Keratinocyte (primary cell): Measurements from ENCODE around the gene EFTUD2. TPM values are rescaled to one million over a fixed set of nuclear protein-coding genes. Genes with fewer than 3 reads are reported as not detected.

Experiments
- DNase-seq: peaks from one replicate; pipeline ENCODE4 v3.0.0-alpha.2; 2011; ENCODE audit warnings: low read depth, missing footprints, low spot score
- FAIRE-seq: peaks from 2 replicates; lab custom pipeline; 2011; peaks lifted over from hg19 to GRCh38; lab: Jason Lieb, UNC
- H2AFZ ChIP-seq: 2 replicates; pipeline ENCODE4 v1.6.0; 2012; ENCODE audit warnings: low read length, control low read depth, inconsistent platforms; ENCODE audit not compliant: control insufficient read depth
- H3K27ac ChIP-seq: 2 replicates; pipeline ENCODE4 v1.5.1; 2011; ENCODE audit warnings: low read length; ENCODE audit not compliant: control insufficient read depth, insufficient read depth
- H3K27me3 ChIP-seq: 3 replicates; pipeline ENCODE4 v1.6.0; 2011; ENCODE audit warnings: low read length; ENCODE audit not compliant: control insufficient read depth, insufficient read depth; ENCODE audit errors: extremely low read depth
- H3K36me3 ChIP-seq, 2 experiments: 2 replicates in 1 of 2; 3 replicates in 1 of 2; pipeline ENCODE4 v1.5.1; 2011; ENCODE audit warnings: low read length in 2 of 2, mild to moderate bottlenecking in 1 of 2; ENCODE audit not compliant: control insufficient read depth in 2 of 2, insufficient read depth in 2 of 2; ENCODE audit errors: extremely low read depth in 1 of 2
- H3K4me1 ChIP-seq: 3 replicates; pipeline ENCODE4 v1.5.1; 2011; ENCODE audit warnings: low read length; ENCODE audit not compliant: control insufficient read depth, insufficient read depth; ENCODE audit errors: extremely low read depth
- H3K4me2 ChIP-seq: 3 replicates; pipeline ENCODE4 v1.6.0; 2011; ENCODE audit warnings: low read depth, low read length; ENCODE audit not compliant: control insufficient read depth, insufficient read depth; ENCODE audit errors: extremely low read depth
- H3K4me3 ChIP-seq, 3 experiments: fragments of 200-600 bp in 1 of 3; sonication (generic) in 1 of 3; 2 replicates in 2 of 3; 3 replicates in 1 of 3; pipeline ENCODE4 v1.5.1; 2011 to 2016; ENCODE audit warnings: low read length in 3 of 3, mild to moderate bottlenecking in 3 of 3, control low read depth in 2 of 3, inconsistent platforms in 1 of 3, low read depth in 1 of 3, mixed read lengths in 1 of 3, mixed run types in 1 of 3, moderate library complexity in 1 of 3; ENCODE audit not compliant: control insufficient read depth in 2 of 3, insufficient read depth in 2 of 3; ENCODE audit errors: extremely low read depth in 1 of 3
- H3K79me2 ChIP-seq: 2 replicates; pipeline ENCODE4 v1.6.0; 2012; ENCODE audit warnings: low read length; ENCODE audit not compliant: control insufficient read depth, insufficient read depth
- H3K9ac ChIP-seq: 3 replicates; pipeline ENCODE4 v1.6.0; 2011; ENCODE audit warnings: low read length; ENCODE audit not compliant: control insufficient read depth, insufficient read depth; ENCODE audit errors: extremely low read depth
- H3K9me1 ChIP-seq: 3 replicates; pipeline ENCODE4 v1.6.0; 2011; ENCODE audit warnings: low read length; ENCODE audit not compliant: control insufficient read depth, insufficient read depth; ENCODE audit errors: extremely low read depth
- H3K9me3 ChIP-seq: 2 replicates; pipeline ENCODE4 v1.5.1; 2012; ENCODE audit warnings: low read depth, low read length; ENCODE audit not compliant: control insufficient read depth
- H4K20me1 ChIP-seq: 3 replicates; pipeline ENCODE4 v1.6.0; 2011; ENCODE audit warnings: low read length; ENCODE audit not compliant: control insufficient read depth, insufficient read depth; ENCODE audit errors: extremely low read depth
- EZH2 ChIP-seq: IDR thresholded peaks from one replicate; pipeline ENCODE4 v1.6.1; 2012; ENCODE audit warnings: inconsistent platforms, mild to moderate bottlenecking, low read length, moderate library complexity
- dilution Hi-C: fragments of 300-500 bp; cut with MboI; formaldehyde crosslinking; loops from one replicate; pipeline ENCODE4 v1.7.0; 2020; ENCODE audit warnings: low sequenced_read_pairs; ENCODE audit not compliant: extremely low pct_ligation_motif_present
- polyA plus RNA-seq, 5 experiments: library from polyadenylated mRNA; depleted of rRNA in 3 of 5; stranded (reverse) in 3 of 5; stranded (forward) in 1 of 5; unstranded in 1 of 5; fragments of >200 nt; gene quantifications; 1 replicate in 1 of 5; 2 replicates in 3 of 5; 3 replicates in 1 of 5; pipeline versions ENCODE4 v1.2.1 to v1.2.3, GENCODE V29; 2011 to 2012; ENCODE audit warnings: missing spikeins in 2 of 5, low read depth in 1 of 5, low replicate concordance in 1 of 5
- TF ChIP-seq, protein P1 (sequence below), 3 experiments: IDR thresholded peaks in 1 of 3; conservative IDR thresholded peaks in 1 of 3; optimal IDR thresholded peaks in 1 of 3; 2 replicates in 2 of 3; 3 replicates in 1 of 3; pipeline versions ENCODE3 to v1.5.1; 2011; ENCODE audit warnings: low read length in 3 of 3, mild to moderate bottlenecking in 3 of 3, moderate library complexity in 2 of 3, control low read depth in 1 of 3, inconsistent platforms in 1 of 3; ENCODE audit not compliant: insufficient read depth in 2 of 3; ENCODE audit errors: extremely low read depth in 1 of 3

Gene EFTUD2
- polyA plus RNA-seq, 1 donor (not counting 4 experiments of a cell fraction or from before 2014, with no cell fraction given) = 160 TPM

DNA sequence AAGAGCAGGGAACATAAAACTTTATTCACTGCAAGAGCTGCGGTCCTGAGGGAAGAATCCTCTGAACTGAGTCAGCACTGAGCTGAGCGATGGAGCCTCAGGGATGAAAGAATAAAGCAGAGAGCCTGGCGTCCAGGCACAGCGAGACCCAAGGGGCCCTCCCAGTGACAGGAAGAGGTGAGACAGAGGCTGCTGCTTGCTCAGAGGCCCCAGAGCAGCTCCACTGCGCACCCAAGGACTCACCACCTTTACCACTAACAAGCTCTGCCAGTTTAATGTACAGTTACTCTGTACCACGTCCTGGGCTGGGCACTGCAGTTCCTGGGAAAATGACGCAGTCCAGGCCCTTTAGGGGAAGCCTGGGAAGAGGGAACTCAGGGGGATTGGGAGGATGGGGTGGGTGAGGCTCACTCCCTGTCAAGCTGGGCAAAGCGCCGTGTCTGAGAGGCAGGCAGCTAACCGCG is 10.5 kb upstream of the EFTUD2 start:
- Histone ChIP-seq H3K79me2 (no peaks in the 10 kb centered on the region), H3K4me3 (no peak overlapping the region), H3K27me3 (no peaks in the 10 kb centered on the region), H3K27ac (peak overlapping the region; percentile 17), H3K4me1 (peaks cover 38% of the 10 kb centered on the region), H3K9me3 (no peaks in the 10 kb centered on the region), H2AFZ (peak overlapping the region; percentile 57), H3K9ac (peak overlapping the region; percentile 22), H4K20me1 (no peaks in the 10 kb centered on the region), H3K36me3 (no peaks in the 10 kb centered on the region), H3K4me2 (peak overlapping the region; percentile 31), H3K9me1 (no peaks in the 10 kb centered on the region)
- TF ChIP-seq, protein P1, sequence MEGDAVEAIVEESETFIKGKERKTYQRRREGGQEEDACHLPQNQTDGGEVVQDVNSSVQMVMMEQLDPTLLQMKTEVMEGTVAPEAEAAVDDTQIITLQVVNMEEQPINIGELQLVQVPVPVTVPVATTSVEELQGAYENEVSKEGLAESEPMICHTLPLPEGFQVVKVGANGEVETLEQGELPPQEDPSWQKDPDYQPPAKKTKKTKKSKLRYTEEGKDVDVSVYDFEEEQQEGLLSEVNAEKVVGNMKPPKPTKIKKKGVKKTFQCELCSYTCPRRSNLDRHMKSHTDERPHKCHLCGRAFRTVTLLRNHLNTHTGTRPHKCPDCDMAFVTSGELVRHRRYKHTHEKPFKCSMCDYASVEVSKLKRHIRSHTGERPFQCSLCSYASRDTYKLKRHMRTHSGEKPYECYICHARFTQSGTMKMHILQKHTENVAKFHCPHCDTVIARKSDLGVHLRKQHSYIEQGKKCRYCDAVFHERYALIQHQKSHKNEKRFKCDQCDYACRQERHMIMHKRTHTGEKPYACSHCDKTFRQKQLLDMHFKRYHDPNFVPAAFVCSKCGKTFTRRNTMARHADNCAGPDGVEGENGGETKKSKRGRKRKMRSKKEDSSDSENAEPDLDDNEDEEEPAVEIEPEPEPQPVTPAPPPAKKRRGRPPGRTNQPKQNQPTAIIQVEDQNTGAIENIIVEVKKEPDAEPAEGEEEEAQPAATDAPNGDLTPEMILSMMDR (optimal IDR thresholded peaks at IDR 0.05 in 1 of 3, IDR thresholded peaks at IDR 0.05 in 1 of 3, conservative IDR thresholded peaks at IDR 0.05 in 1 of 3; ENCODE audit: extremely low read depth in 1 of 3, insufficient read depth in 2 of 3, low read length in 3 of 3) = no peak
- no peak for TF ChIP-seq EZH2
- peak; percentile 74 for DNase-seq
- dilution Hi-C loops = loop anchor here (25.0 kb wide), 1 partner anchor 103 kb away; no protein-coding TSS in a partner anchor
- peak; percentile 83 for FAIRE-seq

DNA sequence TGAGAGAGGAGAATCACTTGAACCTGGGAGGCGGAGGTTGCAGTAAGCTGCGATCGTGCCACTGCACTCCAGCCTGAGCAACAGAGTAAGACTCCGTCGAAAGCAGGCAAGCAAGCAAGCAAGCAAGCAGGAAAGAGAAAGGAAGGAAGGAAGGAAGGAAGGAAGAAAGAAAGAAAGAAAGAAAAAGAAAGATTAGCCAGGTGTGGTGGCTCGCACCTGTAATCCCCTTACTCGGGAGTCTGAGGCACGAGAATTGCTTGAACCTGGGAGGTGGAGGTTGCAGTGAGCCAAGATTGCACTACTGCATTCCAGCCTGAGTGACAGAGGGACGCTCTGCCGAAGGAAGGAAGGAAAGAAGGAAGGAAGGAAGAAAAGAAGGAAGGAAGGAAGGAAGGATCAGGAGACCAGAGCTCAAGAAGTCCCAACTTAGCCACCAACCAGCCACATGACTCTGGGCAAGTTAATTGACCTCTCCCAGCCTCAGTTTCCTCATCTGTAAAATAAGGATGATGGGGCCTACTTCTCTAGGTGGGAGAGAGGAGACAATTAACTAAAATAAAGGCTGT is 9.6 kb upstream of the EFTUD2 start:
- H2AFZ ChIP-seq = no peak overlapping the region
- no peaks in the 10 kb centered on the region for H3K9me1 ChIP-seq
- H3K36me3 ChIP-seq = no peaks in the 10 kb centered on the region
- dilution Hi-C loops = loop anchor here (25.0 kb wide), 1 partner anchor 103 kb away; no protein-coding TSS in a partner anchor
- TF ChIP-seq, protein P1 (optimal IDR thresholded peaks at IDR 0.05 in 1 of 3, IDR thresholded peaks at IDR 0.05 in 1 of 3, conservative IDR thresholded peaks at IDR 0.05 in 1 of 3; ENCODE audit: extremely low read depth in 1 of 3, insufficient read depth in 2 of 3, low read length in 3 of 3) = no peak
- TF ChIP-seq EZH2 = no peak
- H4K20me1 ChIP-seq = no peaks in the 10 kb centered on the region
- H3K4me2 ChIP-seq = peak overlapping the region; percentile 49
- H3K9me3 ChIP-seq = no peaks in the 10 kb centered on the region
- DNase-seq = no peak
- FAIRE-seq = no peak
- peak overlapping the region; percentile 28 for H3K27ac ChIP-seq
- no peak overlapping the region for H3K4me3 ChIP-seq
- H3K27me3 ChIP-seq = no peaks in the 10 kb centered on the region
- no peaks in the 10 kb centered on the region for H3K79me2 ChIP-seq
- H3K9ac ChIP-seq = peak overlapping the region; percentile 48
- H3K4me1 ChIP-seq = peaks cover 38% of the 10 kb centered on the region
